Activated T-helper 1 cell treated with Interleukin-2 at 50 U/mL for 16 hours (primary cell): ENCODE results near the gene HTR4.

Experiments
- DNase-seq: peaks from one replicate; pipeline ENCODE4 v3.0.0-alpha.2; 2020; ENCODE audit warnings: low read depth

HTR4 gene

GRCh38 chr5:148663509-148663908 is 9.2 kb upstream of the HTR4 start:
- no peak for DNase-seq

DNA sequence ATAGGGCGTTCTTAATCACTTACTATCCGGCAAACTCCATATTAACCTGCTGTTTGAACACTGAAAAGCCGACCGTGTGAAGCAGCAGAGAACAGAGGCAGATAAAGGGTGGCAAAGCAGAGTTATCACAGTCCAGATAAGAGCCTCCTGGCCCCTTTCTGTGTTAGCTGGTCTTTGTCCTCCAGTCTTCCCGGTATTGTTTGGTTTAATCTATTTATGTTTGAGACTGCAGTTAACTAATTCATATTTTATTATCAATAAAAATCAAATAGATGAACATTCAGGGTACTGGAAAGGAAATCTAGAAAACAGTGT is 6.0 kb upstream of the HTR4 start:
- no peak for DNase-seq

- no peak for DNase-seq
Measured at GRCh38 chr5:148659641-148660345, 5.5 kb upstream of the HTR4 start.

DNA sequence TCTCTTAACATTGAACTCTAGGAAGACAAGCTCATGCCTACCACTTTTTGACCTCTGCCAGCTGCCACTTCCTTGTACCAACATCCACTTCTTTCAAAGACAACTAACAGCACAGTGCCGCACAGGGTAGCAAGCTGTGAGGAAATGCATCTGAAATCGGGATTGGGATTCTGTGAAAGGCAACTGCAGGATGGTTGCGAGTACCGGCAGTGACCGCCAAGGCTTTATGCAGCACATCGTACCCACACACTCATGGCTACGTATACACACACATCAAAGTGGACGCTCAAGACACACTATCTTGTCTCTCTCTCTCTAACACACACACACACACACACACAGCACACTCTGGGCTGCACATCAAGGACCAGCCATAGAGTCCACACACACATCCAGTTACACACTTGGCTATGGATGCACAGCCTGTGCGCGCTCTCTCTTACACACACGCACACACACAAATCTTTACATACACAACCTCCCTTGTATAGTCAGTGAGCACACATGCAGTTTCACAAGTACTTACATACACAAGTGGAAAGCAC is 964 bp downstream of the HTR4 start:
- DNase-seq: no peak

- DNase-seq: no peak
Measured at GRCh38 chr5:148651528-148651927, 2.8 kb downstream of the HTR4 start.

- no peak for DNase-seq
Measured at GRCh38 chr5:148645527-148645926, 8.8 kb downstream of the HTR4 start.

GRCh38 chr5:148641735-148642134 is 12.6 kb downstream of the HTR4 start:
- DNase-seq: no peak

DNA sequence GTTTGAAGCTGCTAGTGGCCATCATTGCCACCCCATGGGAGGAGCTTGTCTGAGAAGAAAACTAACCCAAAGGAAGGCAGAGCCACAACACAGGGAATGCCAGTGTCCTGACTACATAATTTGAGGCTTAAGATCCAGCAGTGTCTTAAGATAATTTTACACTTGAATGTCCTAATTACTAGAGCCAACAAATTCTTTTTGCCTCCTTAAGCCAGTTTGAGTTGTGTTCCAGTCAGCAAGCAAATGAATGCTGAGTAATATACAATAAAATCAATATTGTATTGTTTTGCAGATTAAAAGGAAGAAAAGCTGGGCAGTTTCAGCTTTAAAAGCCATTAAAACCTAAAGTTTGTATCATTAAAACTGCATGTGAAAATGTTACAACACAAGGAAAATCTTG is 13.9 kb downstream of the HTR4 start:
- no peak for DNase-seq

- DNase-seq: no peak
Measured at GRCh38 chr5:148639081-148639480, 15.2 kb downstream of the HTR4 start.

- DNase-seq: no peak
Measured at GRCh38 chr5:148636353-148636752, 18.0 kb downstream of the HTR4 start.

DNA sequence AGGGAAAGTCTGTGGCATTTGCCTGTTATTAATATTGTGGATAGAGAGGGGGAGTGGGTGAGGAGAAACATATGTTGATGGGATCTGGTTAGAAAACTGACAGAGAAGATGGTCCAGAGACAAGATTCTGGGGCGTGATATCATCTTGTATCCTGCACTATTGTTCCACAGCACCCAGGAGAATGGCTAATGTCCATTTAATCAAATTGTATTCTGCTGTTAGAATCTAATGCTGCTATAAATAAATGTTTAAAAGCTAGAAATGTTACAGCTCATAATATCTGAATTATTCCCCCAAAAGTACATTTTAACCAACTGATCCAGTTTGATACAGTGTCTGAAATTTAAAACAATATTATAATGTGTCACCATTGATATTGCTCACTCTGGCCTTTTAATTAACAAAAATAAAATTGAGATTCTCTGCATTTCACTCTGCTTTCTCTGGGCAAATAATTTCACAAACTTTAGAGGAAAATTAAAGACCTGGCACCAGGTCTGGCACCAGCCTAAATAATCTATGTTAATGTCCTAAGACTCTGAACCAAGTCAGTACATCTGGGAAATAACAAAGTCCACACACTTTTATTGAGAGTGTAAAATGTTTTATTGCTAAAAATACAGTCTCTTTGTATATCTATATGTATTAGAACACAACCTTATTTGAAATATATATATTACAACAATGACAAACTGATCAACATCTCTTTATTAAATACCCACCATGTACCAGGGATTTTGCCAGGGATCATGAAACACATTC is 18.8 kb downstream of the HTR4 start:
- no peak for DNase-seq

GRCh38 chr5:148633067-148633377 is 21.3 kb downstream of the HTR4 start:
- no peak for DNase-seq

GRCh38 chr5:148632255-148633066 is 21.9 kb downstream of the HTR4 start:
- no peak for DNase-seq

DNA sequence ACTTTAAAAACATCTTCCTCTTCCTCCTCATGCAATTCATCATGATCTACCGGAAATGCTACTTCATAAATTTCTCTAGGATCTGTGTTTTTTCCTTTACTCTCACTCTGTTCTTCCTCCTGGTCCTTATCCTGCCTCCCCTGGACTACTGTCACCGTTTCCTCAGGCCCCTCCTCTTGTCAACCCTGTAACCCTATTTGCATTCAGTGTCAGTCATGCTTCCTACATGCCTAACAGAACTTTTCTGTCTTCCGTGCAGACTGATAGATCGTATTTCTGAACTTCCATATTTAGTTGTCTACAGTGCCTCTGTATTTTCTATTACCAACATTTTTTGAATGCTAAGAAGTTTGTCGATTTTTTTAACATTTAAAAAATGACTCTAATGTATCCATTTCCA is 27.3 kb downstream of the HTR4 start:
- no peak for DNase-seq

DNA sequence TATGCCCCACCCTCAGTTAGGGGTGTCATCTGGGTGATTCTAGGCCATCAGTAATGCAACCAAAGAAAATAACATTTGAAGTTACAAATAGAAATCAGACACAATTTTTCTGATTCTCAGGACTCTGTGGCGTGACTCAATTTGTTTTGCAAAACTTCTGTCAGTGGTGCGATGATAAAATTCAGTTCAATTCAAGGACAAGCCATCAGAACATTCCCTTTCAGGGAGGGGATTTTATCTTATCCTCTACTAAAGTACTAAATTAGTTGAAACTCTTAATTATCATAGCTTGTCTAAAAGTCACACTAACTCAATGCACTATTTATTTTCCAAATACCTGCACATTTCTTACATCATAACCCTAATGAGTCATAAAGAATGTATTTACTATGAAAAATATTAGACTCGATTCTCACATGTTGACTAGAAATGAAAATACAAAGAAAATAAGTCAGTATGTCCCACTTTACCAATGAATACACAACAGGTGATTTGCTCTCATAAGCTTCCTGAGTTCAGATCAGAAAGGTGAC is 28.2 kb downstream of the HTR4 start:
- no peak for DNase-seq

- no peak for DNase-seq
Measured at GRCh38 chr5:148625250-148625649, 29.1 kb downstream of the HTR4 start.

DNA sequence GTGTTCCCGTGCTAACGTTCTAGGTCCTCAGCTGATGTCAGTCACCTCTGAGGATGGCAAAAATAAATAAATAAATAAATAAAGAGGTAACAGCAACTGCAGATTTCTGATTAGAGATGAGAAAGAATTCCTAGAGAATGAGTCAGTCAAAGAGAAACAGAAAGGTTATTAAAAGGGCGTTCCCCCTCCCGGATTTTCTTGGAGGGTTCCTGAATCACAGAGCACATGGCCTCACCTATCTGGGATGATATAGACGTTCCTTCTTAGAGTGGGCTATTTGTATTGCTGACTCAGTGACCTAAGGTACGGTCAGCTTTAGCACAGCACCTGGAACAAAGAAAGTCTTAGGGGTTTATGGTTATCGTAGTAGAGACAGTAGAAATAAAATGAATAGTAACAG is 30.6 kb downstream of the HTR4 start:
- DNase-seq: no peak

DNA sequence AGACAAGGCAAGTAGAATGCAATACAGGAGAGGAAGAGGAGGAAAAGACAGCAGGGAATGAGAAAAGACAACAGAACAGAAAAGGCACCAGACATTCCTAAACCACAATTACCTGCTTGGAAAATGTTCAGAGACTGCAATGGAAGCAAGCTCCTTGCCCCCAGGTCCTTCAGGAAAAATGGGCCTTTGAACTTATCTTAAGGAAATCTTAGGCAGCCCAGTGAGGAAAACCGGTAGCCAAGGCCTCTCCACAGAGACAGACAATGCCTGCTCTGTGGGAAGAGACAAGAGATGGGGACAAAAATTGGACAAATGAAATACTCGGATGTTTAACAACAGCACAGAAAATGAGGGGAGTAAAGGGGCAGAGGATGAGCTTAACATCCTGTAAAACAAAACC is 31.2 kb downstream of the HTR4 start:
- no peak for DNase-seq

GRCh38 chr5:148620696-148621095 is 33.6 kb downstream of the HTR4 start:
- DNase-seq: no peak

DNA sequence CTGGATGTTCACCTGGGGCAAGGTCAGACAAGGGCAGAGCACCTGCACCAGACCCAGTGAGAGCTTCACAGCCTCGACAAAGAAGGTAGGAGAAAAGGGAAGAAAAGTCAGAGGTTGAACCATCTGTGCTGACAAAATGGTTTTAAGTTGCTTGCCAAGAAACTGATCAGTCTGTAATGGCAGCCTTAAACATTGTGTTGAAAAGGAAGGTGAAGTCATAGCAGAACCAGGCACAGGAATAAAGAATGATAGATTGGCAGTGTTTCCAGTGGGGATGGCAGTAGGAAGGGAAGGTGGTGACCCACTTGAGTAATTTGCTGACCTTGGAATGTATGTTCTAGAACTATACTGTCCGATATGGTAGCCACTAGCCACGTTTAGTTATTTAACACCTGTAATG is 34.2 kb downstream of the HTR4 start:
- no peak for DNase-seq

DNA sequence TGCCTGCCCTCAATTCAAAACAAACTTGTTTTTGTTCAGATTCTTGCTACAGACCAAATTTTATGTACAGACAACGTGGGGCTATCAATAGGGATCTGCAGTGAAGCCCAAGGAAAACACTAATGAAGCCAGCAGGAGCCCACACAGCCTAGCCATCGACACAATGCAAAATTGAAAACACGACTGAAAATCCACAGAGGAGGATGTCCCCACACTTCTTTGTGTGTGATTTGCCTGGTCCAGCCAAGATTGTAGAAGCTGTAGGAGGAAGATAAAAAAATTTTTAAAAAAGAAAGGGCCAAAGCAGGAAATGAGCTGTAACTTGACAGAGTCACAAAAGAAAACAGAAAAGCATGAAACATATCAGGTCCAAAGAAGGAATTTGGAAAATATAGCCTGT is 34.8 kb downstream of the HTR4 start:
- DNase-seq: no peak

GRCh38 chr5:148615644-148616275 is 38.6 kb downstream of the HTR4 start:
- no peak for DNase-seq
